Suppressor macrophage treated with lipopolysaccharide for 4 hours (primary cell): ENCODE measurements around the gene TRAPPC6A.

Experiments
- DNase-seq: peaks from one replicate; pipeline ENCODE4 v3.0.0-alpha.2; 2020

TRAPPC6A gene

DNA sequence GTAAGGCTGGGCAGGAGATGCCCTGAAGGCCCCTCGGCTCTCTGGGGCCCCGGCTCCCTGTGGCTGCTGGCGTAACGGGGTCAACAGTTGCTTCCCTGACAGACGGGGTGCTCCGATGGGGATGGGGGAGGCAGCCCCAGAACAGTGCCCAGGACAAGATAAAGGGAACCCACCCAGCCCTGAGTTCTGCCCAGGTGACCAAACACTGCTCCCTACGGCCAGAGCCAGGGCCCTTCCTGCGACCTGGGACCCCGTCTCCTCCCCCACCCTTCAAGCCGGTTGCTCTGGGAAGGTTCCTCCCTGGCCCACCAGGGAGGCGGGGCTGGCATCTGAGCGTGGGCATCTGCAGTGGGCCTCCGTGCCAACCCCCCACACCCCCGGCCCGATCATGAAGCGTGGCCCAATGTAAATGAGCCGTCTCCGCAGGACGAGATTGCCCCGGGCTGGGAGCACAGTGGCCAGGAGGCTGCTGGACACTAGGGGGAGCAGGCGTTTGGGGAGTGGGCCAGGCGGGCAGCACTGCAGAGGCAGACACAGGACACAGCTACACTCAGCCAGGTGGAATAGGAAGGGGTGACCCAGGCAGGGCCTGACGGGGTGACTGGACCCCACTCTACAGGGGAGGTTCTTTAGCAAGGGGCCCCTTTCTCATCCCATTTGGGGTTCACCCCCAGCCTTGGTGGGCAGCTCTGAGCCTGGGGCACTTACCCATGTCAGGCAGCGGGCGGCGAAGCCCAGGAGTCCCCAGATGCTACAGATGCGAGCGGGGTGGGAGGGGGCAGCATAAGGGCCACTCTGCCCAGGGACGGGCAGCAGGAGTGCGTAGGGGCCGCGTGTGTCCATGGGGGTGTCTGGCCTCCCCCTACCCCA is 16.1 kb downstream of the TRAPPC6A start:
- DNase-seq: no peak

DNA sequence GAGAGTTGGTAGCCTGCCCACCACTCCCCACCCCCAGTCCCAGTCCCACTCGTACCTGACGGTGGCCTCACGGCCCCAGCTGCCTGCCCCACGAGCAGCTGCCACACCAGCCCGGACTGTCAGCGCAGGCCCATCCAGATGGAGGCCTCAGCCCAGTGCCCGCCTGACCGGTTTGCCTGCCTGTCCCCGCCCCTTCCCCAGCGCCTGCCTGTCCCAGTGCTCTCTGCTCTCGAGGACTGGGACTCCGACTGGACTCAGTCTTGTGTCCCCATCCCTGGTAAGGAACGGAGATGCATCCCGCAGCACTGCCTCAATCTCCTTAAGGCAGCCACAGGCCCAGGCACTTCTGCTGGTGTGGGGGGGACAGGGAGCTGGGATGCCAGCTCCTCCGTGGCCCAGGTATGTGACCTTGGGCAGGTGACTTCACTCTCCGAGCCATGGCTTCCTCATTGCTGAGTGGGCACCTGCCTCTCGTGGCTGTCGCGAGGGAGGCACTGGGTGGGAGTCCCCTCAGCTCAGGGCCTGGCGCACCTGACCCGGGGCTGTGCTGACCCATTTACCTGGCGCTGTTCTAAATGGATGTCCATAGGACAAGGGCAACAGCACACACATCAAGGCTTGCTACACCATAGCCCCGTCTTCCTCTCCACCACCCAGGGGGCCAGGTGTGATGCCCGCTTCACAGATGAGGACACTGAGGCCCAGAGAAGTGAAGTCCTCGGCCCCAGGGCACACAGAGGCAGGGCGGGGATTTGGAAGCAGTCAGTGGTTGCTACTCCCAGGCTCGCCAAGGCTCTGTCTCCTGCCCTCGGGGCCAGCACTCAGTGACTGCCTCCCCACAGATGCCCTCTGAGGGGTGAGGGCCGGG is 16.9 kb downstream of the TRAPPC6A start, which contains the start of gene NKPD1:
TSS of gene NKPD1 (minus strand) at position 113 of the 868 bp plus-strand sequence. CDS start 832 bp downstream, outside the sequence.
- DNase-seq: no peak

DNA sequence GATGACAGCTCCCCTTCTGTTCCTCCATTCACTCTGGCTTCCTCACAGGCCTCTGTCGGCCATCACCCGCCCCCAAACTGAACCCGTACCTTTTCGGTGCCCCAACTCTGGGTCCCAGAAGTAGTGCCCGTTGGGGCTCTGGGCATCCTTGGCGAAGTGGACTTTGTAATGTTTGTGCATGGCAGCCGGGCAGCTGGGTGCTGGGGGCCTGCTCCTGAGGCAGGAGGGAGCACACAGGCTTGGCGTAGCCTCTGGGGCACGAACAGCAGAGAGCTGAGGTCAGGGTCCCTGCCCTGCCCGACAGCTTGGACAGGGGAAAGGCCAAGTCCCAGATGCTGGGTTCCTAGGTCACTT is 18.1 kb downstream of the TRAPPC6A start:
- DNase-seq: no peak

DNA sequence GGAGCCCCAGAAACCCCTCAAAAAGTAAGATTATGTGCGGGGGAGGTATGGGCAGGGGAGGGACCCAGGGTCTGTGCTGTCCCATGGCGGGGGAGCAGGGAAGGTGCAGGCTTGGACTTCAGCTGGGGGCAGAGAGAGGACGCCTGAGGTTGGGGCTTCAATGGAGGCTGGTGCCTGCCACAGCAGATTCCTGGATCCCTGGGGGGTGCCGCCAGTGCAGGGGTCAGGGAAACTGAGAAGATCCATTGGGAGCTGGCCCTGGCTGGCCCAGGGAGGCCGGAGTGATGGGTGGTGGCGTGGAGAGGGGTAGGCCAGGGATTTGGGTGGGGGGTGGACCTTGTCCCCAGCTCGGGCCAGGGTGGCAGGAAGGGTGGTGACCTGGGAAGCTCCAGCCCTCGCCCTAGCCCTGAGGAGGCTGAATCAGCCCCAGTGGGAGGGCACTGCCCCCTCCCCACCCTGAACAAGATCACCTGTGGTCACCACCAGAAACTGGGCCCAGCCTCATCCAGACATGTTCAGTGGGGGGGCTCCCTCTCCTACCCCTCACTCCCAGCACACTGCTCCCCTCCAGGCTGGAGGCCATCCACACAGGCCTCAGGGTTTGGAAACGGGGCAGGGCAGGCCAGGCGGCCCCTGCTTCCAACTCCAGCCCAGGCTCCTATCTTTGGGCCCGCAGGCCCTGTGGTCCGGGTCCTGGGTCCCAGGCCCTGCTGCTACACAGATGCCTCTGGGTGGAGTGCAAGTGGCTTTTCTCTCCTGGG is 18.6 kb downstream of the TRAPPC6A start:
- no peak for DNase-seq

DNA sequence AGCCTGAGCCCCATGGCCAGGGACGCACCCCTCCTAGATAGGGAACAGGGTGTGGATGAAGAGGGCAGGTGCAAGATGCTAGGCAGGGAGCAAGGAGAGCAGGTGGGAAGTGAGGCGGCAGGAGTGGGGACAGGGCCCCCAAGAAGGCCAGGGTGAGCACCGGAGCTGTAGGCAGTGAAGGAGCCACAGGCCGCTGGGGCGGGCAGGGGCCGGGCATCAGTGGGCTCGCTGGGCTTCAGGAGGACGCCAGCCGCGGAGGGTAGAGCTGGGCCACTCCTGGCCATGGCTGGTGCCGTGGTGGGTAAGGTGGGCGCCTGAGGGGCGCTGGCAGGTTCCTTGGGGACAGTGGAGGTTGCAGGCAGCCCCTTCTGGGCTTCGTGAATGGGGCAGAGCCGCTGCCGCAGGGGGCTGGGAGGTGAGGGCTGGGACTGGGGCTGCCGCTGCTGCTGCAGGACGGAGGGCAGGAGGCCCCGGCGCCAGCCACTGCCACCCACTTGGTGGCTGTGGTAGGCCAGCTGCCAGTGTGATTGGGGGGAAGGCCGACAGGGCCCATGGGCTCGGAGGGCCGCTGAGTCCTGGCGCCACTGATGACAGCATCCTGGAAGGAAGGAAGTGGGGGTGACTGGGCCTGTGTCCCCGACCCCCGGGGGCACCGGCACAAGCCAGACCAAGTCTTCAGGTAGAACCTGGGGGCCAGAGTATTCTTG is 19.4 kb downstream of the TRAPPC6A start:
- no peak for DNase-seq

DNA sequence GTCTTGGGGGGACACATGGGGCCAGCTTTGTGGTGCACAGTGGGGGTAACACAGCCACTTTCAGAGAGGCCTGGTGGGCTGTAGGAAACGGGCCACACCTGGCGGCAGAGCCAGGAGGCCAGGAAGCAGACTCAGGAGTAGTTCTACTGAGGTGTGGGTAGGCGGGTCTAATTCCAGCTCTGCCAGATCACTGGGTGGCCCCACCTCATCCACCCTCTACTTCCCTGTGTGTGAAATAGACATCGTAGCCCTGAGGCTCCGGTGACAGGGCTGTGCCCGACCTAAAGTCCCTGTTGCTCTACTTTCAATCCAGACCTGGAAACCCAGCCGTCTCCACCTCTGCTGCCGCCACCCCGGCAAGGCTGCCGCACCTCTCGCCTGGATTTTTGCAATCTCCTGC is 21.3 kb downstream of the TRAPPC6A start:
- DNase-seq: no peak

DNA sequence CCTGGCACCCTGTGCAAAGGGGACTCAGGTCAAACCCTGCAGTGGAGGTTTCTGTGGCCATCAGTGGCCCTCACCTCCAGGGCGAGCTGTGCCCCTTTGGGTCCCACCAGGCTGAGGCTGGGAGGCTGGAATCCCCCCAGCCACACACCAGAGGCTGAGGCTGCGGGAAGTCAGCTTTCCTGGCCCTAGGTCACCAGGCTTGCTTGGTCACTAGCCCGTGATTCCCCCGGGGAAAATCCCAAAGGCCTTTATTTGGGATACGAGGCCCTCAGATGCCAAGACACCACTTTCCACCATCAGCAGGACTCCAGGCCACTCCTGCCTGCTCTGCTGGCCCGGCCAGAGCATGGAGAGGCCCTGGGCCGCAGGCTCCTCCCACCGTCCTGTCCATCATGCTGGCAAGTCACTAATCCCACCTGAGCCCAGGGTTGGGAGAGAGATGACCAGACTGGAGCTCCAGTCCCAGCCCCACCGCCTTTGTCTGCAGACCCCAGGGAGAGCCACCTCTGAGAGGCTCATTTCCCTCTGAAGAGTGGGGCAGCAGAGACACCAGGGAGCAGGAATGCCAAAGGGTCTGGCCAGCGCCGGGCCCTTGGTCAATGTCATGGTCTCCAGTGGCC is 21.9 kb downstream of the TRAPPC6A start:
- no peak for DNase-seq

DNA sequence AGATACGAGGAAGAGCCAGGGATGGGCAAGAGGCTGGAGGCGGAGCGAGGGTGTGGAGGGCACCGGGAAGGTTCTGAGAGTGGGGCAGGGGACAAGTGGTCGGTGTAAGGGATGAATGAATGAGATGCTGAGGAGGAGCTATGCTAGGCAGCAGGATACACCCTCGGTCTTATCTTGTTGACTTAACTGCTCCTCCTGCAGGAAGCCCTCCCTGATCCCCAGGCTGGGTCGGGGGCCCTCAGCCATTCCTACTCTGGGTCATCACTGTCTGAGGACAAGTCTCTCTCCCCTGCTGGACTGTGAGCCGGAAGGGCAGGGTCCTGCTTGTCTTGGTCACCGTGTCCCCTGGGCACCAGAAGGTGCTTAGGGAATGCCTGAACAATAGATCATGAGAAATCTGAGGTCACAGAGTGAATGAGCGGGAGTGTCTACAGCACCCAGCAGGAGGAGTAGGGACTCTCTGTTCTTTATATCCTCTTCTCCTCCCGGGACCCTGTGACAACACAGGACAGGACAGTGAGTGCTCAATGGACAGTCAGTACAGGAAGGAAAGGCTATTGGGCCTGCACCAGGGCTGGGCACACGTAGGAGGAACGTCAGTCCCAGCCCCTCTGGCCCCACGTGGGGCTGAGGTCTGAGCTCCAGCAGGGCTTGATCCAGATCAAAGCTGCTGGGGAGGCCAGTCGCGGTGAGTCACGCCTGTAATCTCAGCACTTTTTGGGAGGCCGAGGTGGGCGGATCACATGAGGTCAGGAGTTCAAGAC is 23.8 kb downstream of the TRAPPC6A start:
- peak; percentile 65 for DNase-seq

DNA sequence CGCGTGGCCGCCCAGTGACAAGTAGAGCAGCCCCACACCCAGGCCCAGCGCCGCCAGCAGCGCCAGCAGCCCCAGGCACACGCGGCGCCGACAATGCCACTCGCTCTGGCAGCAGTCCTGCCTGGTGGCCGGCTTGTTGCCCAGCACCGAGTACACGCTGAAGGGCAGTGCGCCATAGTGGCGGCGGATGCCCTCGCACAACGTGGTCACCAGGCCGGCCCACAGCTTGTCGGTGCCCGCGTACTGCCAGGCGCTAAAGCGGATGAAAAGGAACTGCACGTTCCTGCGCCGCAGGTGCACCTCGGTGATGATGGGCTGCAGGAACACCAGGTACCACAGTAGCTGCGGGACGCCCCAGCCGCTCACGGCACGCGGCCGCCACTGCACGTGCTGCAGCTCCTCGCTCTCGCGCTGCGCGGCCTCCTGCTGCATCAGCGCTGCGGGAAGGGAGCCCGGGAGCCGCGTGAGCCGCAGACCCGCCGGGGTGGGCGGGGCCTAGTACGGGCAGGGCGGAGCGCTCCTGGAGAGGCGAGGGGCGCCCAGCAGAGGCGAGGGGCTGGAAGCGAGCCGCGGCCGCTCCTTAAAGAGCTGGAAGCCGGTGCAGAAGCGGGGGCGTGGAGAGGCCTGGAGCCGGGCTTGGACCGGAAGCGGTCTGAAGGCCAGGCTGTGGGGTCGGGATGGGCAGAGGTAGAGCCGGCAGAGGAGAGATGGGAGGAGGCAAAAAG is 24.5 kb downstream of the TRAPPC6A start:
- DNase-seq: no peak

DNA sequence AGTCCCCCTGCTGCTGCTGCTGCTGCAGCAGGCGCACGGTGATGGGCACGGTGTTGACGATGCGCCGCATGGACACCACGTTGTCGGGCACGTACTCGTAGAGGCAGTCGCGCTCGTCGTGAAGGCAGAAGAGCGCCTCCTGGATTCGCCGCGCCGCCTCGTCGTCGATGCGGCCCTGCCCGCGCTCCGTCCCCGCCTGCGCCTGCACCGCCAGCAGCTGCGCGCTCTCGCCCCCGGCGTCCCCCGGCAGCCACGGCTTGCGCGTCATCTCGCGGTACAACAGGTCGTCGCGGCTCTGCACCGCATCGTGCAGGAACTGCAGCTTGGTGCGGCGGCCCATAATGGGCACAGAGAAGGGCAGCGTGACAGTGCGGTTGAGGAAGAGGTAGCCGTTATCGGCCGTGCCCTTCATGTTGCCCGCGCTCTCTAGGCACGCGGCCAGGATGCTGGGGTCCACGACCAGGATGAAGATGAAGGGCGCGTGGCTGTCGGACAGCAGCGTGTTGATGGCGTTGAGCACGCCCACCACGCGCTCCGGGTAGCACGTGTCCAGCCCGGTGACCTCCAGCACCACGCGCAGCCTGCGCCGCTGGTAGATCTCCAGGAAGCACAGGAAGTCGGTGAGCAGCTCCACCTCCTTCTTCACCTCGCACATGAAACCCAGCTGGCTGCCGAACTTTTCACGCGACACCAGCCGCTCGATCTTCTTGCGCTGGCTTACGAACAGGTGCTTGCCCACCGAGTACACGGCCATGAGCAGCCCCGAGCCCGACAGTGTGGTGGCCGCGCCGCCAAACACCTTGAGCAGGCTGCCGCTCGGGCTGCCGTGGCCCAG is 25.3 kb downstream of the TRAPPC6A start:
- DNase-seq: peak; percentile 33

DNA sequence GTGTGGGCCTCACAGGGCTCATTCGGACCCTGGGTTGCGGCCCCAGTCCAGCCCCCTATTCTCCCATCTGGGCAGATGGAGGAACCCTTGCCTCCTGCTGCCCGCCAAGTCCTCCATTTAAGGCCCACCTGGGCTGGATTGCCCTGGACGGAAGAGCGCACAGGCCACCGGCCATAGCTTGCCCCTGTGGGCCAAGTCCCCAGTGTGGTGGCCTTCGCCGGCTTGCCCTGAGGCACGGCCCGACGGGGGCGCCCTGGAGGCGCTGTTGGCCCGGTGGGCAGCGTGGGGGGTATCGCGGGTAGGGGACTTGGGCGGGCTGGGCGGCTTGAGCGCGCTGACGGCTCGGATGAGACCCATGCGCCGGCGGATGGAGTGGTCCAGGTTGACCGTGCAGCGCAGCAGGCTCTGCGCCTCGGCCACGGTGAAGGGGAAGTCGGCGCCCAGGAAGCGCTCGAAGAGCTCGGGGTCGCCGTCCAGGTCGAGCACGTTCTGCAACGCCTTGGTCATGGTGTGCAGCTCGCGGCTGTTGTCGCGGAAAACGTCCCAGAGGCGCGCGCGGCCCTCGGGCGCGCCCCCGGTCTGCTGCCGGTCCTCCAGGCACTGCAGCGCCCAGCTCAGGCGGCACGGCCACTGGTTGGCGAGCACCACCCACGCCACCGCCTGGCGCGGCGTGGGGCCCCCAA is 26.1 kb downstream of the TRAPPC6A start:
- no peak for DNase-seq

DNA sequence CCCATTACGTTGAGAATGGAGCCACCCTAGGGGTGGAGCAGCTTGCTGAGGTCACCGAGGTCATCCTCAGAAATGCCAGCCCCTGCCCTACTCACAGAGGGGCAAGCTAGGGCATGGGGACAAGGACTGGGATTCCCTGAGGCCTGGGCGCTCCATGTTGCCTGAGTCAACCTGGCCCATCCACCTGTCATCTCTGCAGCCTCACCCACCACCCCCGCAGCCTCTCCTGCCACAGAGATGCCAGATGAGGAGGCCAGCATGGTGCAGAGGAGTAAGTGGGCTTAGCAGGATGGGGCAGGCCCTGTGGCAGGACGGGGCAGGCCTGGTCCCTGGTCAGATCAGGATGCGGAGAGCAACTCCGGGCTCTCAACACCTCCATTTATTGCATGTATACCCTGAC is 26.7 kb downstream of the TRAPPC6A start:
- no peak for DNase-seq

DNA sequence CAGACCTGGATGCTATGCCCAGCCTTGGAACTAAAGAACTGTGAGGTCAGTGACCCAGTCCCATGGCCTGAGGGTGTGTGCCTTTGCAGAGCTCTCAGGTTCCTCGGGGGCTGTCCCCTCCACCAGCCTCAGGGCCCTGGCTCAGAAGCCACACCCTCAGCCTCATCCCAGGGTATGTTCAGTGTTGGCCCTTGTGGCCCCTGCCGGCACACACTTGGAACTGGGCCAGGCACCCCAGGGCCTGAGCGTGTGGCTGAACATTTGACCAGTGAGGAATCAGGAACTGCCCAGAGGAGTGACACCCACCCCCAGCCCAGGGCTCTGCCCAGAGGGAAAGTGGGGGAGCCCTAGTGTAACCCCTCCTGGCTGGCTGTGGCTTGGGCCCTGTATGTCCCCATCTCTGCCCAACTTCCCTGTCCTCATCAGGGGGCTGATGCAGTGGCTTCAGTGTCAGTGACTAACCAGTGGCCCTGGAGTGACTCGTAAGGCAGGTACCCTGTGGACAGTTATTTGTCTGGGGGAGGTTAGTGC is 27.2 kb downstream of the TRAPPC6A start:
- DNase-seq: no peak

DNA sequence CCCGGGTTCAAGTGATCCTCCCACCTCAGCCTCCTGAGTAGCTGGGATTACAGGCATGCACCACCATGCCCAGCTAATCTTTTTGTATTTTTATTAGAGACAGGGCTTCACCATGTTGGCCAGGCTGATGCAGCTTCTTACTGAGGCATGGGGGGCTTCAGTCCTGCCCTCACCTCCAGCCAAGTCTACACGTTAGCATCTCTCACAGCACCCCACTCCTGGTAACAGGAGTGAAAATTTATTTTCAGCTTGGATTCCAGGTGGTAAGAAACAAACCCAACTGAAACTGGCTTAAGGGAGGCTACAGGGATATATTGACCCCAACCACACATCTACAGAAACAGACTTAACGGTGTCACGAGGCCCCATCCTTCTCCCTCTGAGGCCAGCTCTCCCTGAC is 27.9 kb downstream of the TRAPPC6A start:
- no peak for DNase-seq

DNA sequence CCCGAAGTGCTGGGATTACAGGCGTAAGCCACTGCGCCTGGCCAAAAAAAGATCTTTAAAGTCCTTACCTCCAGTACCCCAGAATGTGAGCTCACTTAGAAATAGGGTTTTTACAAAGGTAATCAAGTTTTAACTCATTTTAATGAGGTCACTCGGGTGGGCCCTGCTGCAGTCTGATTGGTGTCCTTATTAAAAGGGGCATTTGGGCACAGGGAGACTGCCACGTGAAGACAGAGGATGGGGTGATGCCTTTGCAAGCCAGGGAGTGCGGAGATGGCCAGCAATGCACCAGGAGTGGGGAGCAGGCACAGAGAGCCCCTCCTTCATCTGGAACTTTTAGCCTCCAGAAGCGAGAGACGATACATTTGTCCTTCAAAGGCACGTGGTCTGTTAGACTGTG is 28.9 kb downstream of the TRAPPC6A start:
- DNase-seq: no peak

DNA sequence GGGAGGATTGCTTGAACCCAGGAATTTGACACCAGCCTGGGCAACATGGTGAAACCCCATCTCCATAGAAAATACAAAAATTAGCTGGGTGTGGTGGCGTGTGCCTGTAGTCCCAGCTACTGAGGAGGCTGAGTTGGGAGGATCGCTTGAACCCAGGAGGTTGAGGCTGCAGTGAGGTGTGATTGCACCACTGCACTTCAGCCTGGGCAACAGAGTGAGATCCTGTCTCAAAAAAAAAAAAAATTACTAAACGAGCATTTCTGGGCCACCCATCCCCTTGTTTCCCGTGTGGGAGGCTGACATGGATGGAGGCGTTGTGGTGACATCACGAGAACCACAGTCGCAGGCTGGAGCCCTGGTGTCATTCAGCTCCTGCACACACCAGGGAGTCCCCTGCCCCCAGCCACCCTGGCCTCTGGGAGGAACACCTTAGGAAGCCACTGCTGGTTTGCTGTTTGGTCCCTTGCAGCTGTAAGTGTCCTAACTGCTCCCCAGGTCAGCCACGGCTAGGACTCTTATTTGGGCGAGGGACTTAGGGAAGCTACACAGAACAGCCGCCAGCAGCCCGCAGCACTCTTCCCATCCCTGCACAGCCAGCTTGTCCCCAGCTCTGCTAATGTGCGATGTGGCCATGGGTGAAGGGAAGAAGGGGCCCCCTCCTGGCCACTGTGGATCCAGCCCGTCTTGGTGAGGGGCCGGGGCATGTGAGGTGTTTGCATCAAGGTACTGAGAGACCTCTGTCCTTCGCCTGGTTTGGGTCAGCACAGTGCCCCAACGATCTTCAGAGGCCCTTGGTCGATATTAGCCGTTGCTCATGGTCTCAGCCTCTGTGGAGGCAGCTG is 30.0 kb downstream of the TRAPPC6A start:
- DNase-seq: no peak

DNA sequence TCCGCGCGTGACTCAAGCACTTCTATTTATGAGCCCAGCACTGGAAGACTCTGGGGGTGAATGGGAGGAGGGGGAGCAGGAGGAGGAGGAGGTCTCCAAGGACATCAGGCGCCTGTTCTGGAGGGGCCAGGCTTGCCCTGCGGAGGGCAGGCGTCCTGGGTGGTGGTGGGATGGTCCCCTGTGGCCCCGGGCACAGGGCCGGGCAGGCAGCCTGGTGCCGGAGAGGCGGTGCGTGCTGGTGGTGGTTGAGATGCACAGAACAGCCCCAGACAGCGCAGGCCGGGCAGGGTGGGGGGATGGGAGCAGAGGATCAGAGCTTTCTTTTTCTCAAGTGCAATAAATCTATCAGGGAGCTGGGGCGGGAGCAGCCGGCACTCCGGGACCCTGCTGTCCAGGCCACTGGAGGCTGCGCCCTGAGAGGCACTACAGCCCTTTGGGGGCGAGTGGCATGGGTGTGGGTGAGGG is 31.3 kb downstream of the TRAPPC6A start:
- no peak for DNase-seq

DNA sequence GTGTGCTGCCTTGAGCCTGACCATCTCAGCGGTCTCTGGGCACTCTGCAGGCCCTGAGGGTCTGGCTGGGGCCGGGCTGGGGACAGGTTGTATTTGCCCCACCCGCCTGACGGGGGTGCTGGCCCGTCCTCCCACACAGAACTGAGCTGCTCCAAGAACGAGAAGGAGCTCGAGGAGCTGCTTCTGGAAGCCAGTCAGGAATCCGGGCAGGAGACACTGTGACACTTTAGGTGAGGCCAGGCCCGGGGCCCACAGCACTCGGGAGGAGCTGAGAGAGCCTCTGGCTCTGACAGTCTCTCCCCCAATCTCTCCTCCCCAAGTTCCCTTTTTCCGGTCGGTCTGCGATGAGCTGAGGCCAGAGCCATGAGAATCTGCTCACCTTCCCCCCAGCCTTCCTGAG is 31.8 kb downstream of the TRAPPC6A start:
- no peak for DNase-seq
